PFSK-1 (cell line): ENCODE results near the gene ETS2.

Experiments used
- FOXP2 ChIP-seq: optimal IDR thresholded peaks from 2 replicates; pipeline ENCODE3; 2011; ENCODE audit warnings: borderline replicate concordance, control low read depth, inconsistent platforms; ENCODE audit not compliant: insufficient read depth; ENCODE audit errors: extremely low read length, extremely low read depth
- POLR2AphosphoS5 ChIP-seq: IDR thresholded peaks from 2 replicates; pipeline ENCODE4 v1.6.1; 2012; ENCODE audit warnings: low read depth, mild to moderate bottlenecking, control low read depth, low read length, moderate library complexity
- SIN3A ChIP-seq: IDR thresholded peaks from 2 replicates; pipeline ENCODE4 v1.6.1; 2012; ENCODE audit warnings: mild to moderate bottlenecking, low read length, moderate library complexity, borderline replicate concordance; ENCODE audit not compliant: insufficient read depth
- TAF1 ChIP-seq: IDR thresholded peaks from 2 replicates; pipeline ENCODE4 v1.6.1; 2012; ENCODE audit warnings: low read length, control low read depth, borderline replicate concordance; ENCODE audit not compliant: insufficient read depth
- TF ChIP-seq, protein P1 (sequence below), 2 experiments: IDR thresholded peaks; 2 replicates each; pipeline versions ENCODE4 v1.6.1 to v1.8.0; 2011 to 2012; ENCODE audit warnings: low read depth in 2 of 2, low read length in 2 of 2, control low read depth in 1 of 2, inconsistent platforms in 1 of 2, mild to moderate bottlenecking in 1 of 2, moderate library complexity in 1 of 2; ENCODE audit not compliant: insufficient read depth in 1 of 2

DNA sequence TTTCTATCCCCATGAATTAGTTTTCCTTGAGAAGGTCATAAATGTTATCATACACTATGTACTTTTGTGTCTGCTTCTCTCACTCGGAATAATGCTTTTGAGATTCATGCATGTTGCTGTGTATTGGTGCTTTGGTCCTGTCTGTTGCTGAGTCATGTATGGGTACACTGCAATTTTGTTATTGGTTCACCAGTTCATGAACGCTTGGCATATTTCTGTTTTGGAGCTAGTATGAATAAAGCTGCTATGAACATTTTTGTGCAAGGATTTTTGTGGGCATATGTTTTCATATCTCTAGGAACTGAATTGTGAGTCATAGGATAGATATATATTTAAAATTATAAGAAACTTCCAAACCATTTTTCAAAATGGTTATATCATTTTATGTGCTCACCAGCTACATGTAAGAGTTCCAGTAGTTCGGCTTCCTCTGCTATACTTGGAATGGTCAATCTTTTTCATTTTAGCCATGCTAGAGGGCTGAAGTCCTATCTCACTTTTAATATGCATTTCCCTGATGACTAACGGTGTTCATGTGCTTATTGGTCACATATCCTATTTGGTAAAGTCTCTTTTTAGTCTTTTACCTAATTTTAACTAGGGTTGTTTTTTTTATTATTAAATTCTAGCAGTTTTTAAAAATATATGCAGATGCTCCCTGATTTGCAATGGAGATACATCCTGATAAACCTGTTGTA, 38.2 kb downstream of the ETS2 start:
- TF ChIP-seq, protein P1, sequence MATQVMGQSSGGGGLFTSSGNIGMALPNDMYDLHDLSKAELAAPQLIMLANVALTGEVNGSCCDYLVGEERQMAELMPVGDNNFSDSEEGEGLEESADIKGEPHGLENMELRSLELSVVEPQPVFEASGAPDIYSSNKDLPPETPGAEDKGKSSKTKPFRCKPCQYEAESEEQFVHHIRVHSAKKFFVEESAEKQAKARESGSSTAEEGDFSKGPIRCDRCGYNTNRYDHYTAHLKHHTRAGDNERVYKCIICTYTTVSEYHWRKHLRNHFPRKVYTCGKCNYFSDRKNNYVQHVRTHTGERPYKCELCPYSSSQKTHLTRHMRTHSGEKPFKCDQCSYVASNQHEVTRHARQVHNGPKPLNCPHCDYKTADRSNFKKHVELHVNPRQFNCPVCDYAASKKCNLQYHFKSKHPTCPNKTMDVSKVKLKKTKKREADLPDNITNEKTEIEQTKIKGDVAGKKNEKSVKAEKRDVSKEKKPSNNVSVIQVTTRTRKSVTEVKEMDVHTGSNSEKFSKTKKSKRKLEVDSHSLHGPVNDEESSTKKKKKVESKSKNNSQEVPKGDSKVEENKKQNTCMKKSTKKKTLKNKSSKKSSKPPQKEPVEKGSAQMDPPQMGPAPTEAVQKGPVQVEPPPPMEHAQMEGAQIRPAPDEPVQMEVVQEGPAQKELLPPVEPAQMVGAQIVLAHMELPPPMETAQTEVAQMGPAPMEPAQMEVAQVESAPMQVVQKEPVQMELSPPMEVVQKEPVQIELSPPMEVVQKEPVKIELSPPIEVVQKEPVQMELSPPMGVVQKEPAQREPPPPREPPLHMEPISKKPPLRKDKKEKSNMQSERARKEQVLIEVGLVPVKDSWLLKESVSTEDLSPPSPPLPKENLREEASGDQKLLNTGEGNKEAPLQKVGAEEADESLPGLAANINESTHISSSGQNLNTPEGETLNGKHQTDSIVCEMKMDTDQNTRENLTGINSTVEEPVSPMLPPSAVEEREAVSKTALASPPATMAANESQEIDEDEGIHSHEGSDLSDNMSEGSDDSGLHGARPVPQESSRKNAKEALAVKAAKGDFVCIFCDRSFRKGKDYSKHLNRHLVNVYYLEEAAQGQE (IDR thresholded peaks at IDR 0.05; ENCODE audit: insufficient read depth in 1 of 2, low read depth in 2 of 2, low read length in 2 of 2): no peak
- TF ChIP-seq POLR2AphosphoS5: no peak
- no peak for TF ChIP-seq TAF1
- no peak for TF ChIP-seq SIN3A
- no peak for TF ChIP-seq FOXP2
